Activated CD4-positive, alpha-beta T cell treated with anti-CD3 and anti-CD28 coated beads for 36 hours (primary cell): ENCODE results near the gene HELZ2. TPM values are rescaled to one million over a fixed set of nuclear protein-coding genes. Genes with fewer than 3 reads are reported as not detected.
"Not testable (repeated sequence)": the region's sequence is repeated elsewhere in the genome, so short reads cannot be mapped to it uniquely, and the experiment has no call there.

Experiments used
- ATAC-seq: fragments of 200-7000 bp; cut with Tn5 transposase; one replicate; pipeline ENCODE4 v1.10.0; 2021; ENCODE audit warnings: mild to moderate bottlenecking, moderate library complexity
- CTCF ChIA-PET: fragments of 350-600 bp; sonication (Branson Sonifier 250); formaldehyde crosslinking; loops from one replicate; lab custom pipeline; 2021; ENCODE audit warnings: antibody characterized with exemption; lab: Charles Lee
- POLR2A ChIA-PET: fragments of 350-600 bp; sonication (Branson Sonifier 250); formaldehyde crosslinking; loops from one replicate; lab custom pipeline; 2021; ENCODE audit warnings: antibody characterized with exemption, inconsistent platforms; lab: Charles Lee
- DNase-seq: peaks from one replicate; pipeline ENCODE4 v3.0.0-alpha.2; 2020
- H3K27ac Mint-ChIP-seq: one replicate; pipeline ENCODE4 v1.8.0; 2021; ENCODE audit warnings: mixed read lengths
- H3K27me3 Mint-ChIP-seq: one replicate; pipeline ENCODE4 v1.8.0; 2021; ENCODE audit warnings: mixed read lengths
- H3K36me3 Mint-ChIP-seq: one replicate; pipeline ENCODE4 v1.8.0; 2021; ENCODE audit warnings: low read depth, mixed read lengths
- H3K4me1 Mint-ChIP-seq: one replicate; pipeline ENCODE4 v1.8.0; 2021; ENCODE audit warnings: mixed read lengths
- H3K4me3 Mint-ChIP-seq: one replicate; pipeline ENCODE4 v1.8.0; 2021; ENCODE audit warnings: mild to moderate bottlenecking, moderate library complexity, mixed read lengths
- H3K9me3 Mint-ChIP-seq: one replicate; pipeline ENCODE4 v1.8.0; 2021; ENCODE audit warnings: low read depth, mixed read lengths
- intact Hi-C, 2 experiments: fragments of 100-400 bp; cut with DNase I in 1 of 2; cut with micrococcal nuclease in 1 of 2; formaldehyde crosslinking; loops; one replicate each; pipeline versions ENCODE4 v1.14.2 to v1.15.1; 2022 to 2024; cut with DNase I, micrococcal nuclease
- total RNA-seq, 2 experiments: library from RNA; stranded (reverse); gene quantifications; one replicate each; pipeline ENCODE4 v1.2.3, GENCODE V29; 2021

HELZ2 gene
- total RNA-seq: 10 to 100 TPM; 16.1 to 18.7 TPM

GRCh38 chr20:63574156-63574828, at the start of gene HELZ2:
TSS of gene HELZ2 (minus strand) at chr20:63574239. CDS start at chr20:63572385, 1,854 bp downstream.
- Mint-ChIP-seq H3K4me1 (peaks cover 1% of the 10 kb centered on the region), H3K27me3 (peaks cover 2% of the 10 kb centered on the region), H3K4me3 (peak within 1 kb of the TSS; percentile 70), H3K36me3 (no peaks in the 10 kb centered on the region), H3K27ac (peak within 1 kb of the TSS; percentile 60), H3K9me3 (no peaks in the 10 kb centered on the region)
- intact Hi-C loops: no loop called here
- CTCF ChIA-PET: no interaction called here
- POLR2A ChIA-PET: no interaction called here
- DNase-seq (peak; percentile 78), ATAC-seq (peak; percentile 80)

GRCh38 chr20:63622732-63623131, 48.7 kb upstream of the HELZ2 start:
- intact Hi-C loops: no loop called here
- ATAC-seq: no peak
- Mint-ChIP-seq H3K27me3 (no peaks in the 10 kb centered on the region), H3K27ac (no peak overlapping the region), H3K4me1 (peaks cover 15% of the 10 kb centered on the region), H3K9me3 (no peaks in the 10 kb centered on the region), H3K4me3 (no peak overlapping the region), H3K36me3 (peaks cover 20% of the 10 kb centered on the region)
- POLR2A ChIA-PET: no interaction called here
- CTCF ChIA-PET: no interaction called here
- DNase-seq: no peak

- Mint-ChIP-seq H3K27ac (no peak overlapping the region), H3K4me3 (no peak overlapping the region), H3K27me3 (no peaks in the 10 kb centered on the region), H3K36me3 (peaks cover 22% of the 10 kb centered on the region), H3K9me3 (no peaks in the 10 kb centered on the region), H3K4me1 (peaks cover 15% of the 10 kb centered on the region)
- DNase-seq: no peak
- intact Hi-C loops: no loop called here
- ChIA-PET POLR2A (no interaction called here), CTCF (no interaction called here)
- no peak for ATAC-seq
Measured at GRCh38 chr20:63622096-63622495, 48.1 kb upstream of the HELZ2 start.

- no peaks in the 10 kb centered on the region for H3K27me3 Mint-ChIP-seq
Measured at GRCh38 chr20:63620991-63621390, 47.0 kb upstream of the HELZ2 start.

GRCh38 chr20:63619505-63619904, 45.5 kb upstream of the HELZ2 start:
- no peak overlapping the region for H3K27ac Mint-ChIP-seq
- POLR2A ChIA-PET: no interaction called here
- no peaks in the 10 kb centered on the region for H3K9me3 Mint-ChIP-seq

More at GRCh38 chr20:63620991-63621390, 47.0 kb upstream of the HELZ2 start:
- ATAC-seq: no peak
- Mint-ChIP-seq H3K9me3 (no peaks in the 10 kb centered on the region), H3K27ac (no peak overlapping the region), H3K4me1 (peaks cover 15% of the 10 kb centered on the region), H3K4me3 (no peak overlapping the region), H3K36me3 (peaks cover 29% of the 10 kb centered on the region)
- ChIA-PET CTCF (interaction anchor here (0.9 kb wide), 1 partner anchor 39 kb away, joined by 5 read pairs; no protein-coding TSS in a partner anchor), POLR2A (no interaction called here)
- DNase-seq: no peak
- intact Hi-C loops: no loop called here

GRCh38 chr20:63619086-63619485, 45.0 kb upstream of the HELZ2 start:
- CTCF ChIA-PET: no interaction called here
- Mint-ChIP-seq H3K9me3 (no peaks in the 10 kb centered on the region), H3K27ac (no peak overlapping the region), H3K4me1 (peaks cover 9% of the 10 kb centered on the region), H3K27me3 (no peaks in the 10 kb centered on the region), H3K4me3 (no peak overlapping the region), H3K36me3 (peaks cover 37% of the 10 kb centered on the region)
- no peak for ATAC-seq
- POLR2A ChIA-PET: no interaction called here
- intact Hi-C loops: no loop called here
- no peak for DNase-seq

More at GRCh38 chr20:63619505-63619904, 45.5 kb upstream of the HELZ2 start:
- DNase-seq (no peak), ATAC-seq (no peak)
- Mint-ChIP-seq H3K27me3 (no peaks in the 10 kb centered on the region), H3K4me3 (no peak overlapping the region), H3K4me1 (peaks cover 11% of the 10 kb centered on the region), H3K36me3 (peaks cover 39% of the 10 kb centered on the region)
- CTCF ChIA-PET: no interaction called here
- intact Hi-C loops: no loop called here

GRCh38 chr20:63618291-63618980, 44.4 kb upstream of the HELZ2 start:
- peaks cover 39% of the 10 kb centered on the region for H3K36me3 Mint-ChIP-seq

GRCh38 chr20:63617876-63618265, 43.8 kb upstream of the HELZ2 start:
- DNase-seq (no peak), ATAC-seq (no peak)
- intact Hi-C loops: no loop called here
- POLR2A ChIA-PET: no interaction called here
- H3K27me3 Mint-ChIP-seq: no peaks in the 10 kb centered on the region
- CTCF ChIA-PET: interaction anchor here (0.6 kb wide), 1 partner anchor 223 kb away, joined by 3 read pairs; no protein-coding TSS in a partner anchor
- H3K9me3 Mint-ChIP-seq: no peaks in the 10 kb centered on the region
- H3K4me3 Mint-ChIP-seq: no peak overlapping the region
- no peak overlapping the region for H3K27ac Mint-ChIP-seq
- peaks cover 41% of the 10 kb centered on the region for H3K36me3 Mint-ChIP-seq
- peaks cover 8% of the 10 kb centered on the region for H3K4me1 Mint-ChIP-seq

More at GRCh38 chr20:63618291-63618980, 44.4 kb upstream of the HELZ2 start:
- POLR2A ChIA-PET: no interaction called here
- intact Hi-C loops: no loop called here
- no peak for ATAC-seq
- no peak for DNase-seq
- Mint-ChIP-seq H3K4me3 (no peak overlapping the region), H3K4me1 (peaks cover 9% of the 10 kb centered on the region), H3K27ac (no peak overlapping the region), H3K27me3 (no peaks in the 10 kb centered on the region), H3K9me3 (no peaks in the 10 kb centered on the region)
- CTCF ChIA-PET: interaction anchor here (0.6 kb wide), 2 partner anchors 223 to 697 kb away, joined by 3 read pairs; no protein-coding TSS in a partner anchor

GRCh38 chr20:63617092-63617875, 43.2 kb upstream of the HELZ2 start:
- DNase-seq (no peak), ATAC-seq (no peak)
- POLR2A ChIA-PET: interaction anchor here (0.7 kb wide), 1 partner anchor 50 kb away, joined by 3 read pairs; no protein-coding TSS in a partner anchor
- Mint-ChIP-seq H3K36me3 (peaks cover 37% of the 10 kb centered on the region), H3K4me3 (no peak overlapping the region), H3K9me3 (no peaks in the 10 kb centered on the region), H3K27ac (no peak overlapping the region), H3K4me1 (peaks cover 5% of the 10 kb centered on the region), H3K27me3 (no peaks in the 10 kb centered on the region)
- CTCF ChIA-PET: no interaction called here
- intact Hi-C loops: no loop called here

- intact Hi-C loops, H3K4me3 Mint-ChIP-seq, H3K9me3 Mint-ChIP-seq, H3K4me1 Mint-ChIP-seq, DNase-seq, POLR2A ChIA-PET, H3K27ac Mint-ChIP-seq, ATAC-seq, H3K27me3 Mint-ChIP-seq: not testable (repeated sequence)
- peaks cover 37% of the 10 kb centered on the region for H3K36me3 Mint-ChIP-seq
- CTCF ChIA-PET: interaction anchor here (0.6 kb wide), 1 partner anchor 160 kb away, joined by 3 read pairs; no protein-coding TSS in a partner anchor
Measured at GRCh38 chr20:63613863-63614594, 40.0 kb upstream of the HELZ2 start.
